Left cardiac atrium (tissue), 4 donors: ENCODE results near the gene ENPP5. TPM values are rescaled to one million over a fixed set of nuclear protein-coding genes. Genes with fewer than 3 reads are reported as not detected.
"Not testable (repeated sequence)": the region's sequence is repeated elsewhere in the genome, so short reads cannot be mapped to it uniquely, and the experiment has no call there.

Source experiments
- ATAC-seq, 2 donors: fragments of 200-7000 bp; cut with Tn5 transposase; one replicate each; pipeline ENCODE4 v1.9.1; 2020; ENCODE audit warnings: mild to moderate bottlenecking in 2 of 2, moderate library complexity in 2 of 2
- DNase-seq: peaks from one replicate; pipeline ENCODE4 v3.0.0-alpha.2; 2020
- intact Hi-C, 2 donors: fragments of 100-400 bp; cut with DNase I; formaldehyde crosslinking; loops; one replicate each; pipeline versions ENCODE4 v1.14.1 to v1.15.1; 2022 to 2023
- total RNA-seq, 2 donors: library from RNA; stranded (reverse); fragmentation: NEBNext Ultra II Directional; extraction: Animal tissue kit (Norgen Biotek cat#: 25700); gene quantifications; one replicate each; pipeline ENCODE4 v1.2.1, GENCODE V29; 2021
- donor health status: DM: no; HTN: yes; CAD: no.
- donor health status: DM: no; HTN: yes; CAD: no; lungs with severe emphysema.
- donor health status: DM: yes; HTN: yes; CAD: no.
- donor health status: Dilated cardiomyopathy.

ENPP5 gene
- total RNA-seq, 2 donors from 2014 or later, result 5.7 to 6.9 TPM

- ATAC-seq (no peak), DNase-seq (no peak)
- intact Hi-C loops, result no loop called here
Measured at GRCh38 chr6:46189726-46190125, 18.9 kb upstream of the ENPP5 start.

DNA sequence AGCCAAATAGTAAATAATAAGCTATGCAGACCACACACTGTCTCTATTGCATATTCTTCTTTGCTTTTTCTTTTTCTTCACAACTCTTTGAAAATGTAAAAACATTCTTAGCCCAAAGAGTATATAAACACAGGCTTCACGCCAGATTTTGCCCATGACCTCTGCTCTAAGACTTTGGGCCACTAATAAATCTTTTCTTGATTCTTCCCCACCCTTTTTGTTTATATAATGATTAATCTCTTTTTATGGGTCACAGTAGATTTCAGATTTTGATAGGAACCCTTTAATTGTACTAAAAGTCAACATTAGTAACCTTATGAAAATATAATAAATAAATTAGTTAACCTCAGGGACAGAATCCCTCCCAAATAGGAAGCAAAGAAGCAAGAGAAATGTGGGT lies 15.8 kb upstream of the ENPP5 start:
- intact Hi-C loops, result no loop called here
- no peak for DNase-seq
- ATAC-seq, result no peak

- DNase-seq (no peak), ATAC-seq (peak in 1 of 2 donors; percentile 53)
- intact Hi-C loops, result no loop called here
Measured at GRCh38 chr6:46184114-46184513, 13.3 kb upstream of the ENPP5 start.

GRCh38 chr6:46175976-46176375 lies 5.2 kb upstream of the ENPP5 start:
- ATAC-seq (no peak), DNase-seq (no peak)

DNA sequence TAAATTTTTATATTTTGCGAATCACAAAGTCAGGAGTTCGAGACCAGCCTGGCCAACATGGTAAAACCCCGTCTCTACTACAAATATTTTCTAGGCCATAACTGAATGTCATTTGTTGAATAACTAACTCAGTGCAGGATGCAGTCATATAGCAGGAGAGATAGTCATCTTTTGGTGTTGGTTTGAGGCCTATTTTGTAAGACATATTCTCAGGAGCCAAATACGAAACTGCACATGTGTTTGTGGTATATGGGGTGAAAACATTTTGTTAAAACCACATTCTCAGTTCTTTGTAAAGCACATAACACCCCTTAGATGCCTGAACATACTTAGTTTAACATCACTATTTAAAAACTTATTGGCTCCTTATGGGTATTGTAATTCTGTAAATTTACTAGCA lies 4.7 kb upstream of the ENPP5 start:
- DNase-seq, result no peak
- ATAC-seq, result no peak
- intact Hi-C loops, result no loop called here

More at GRCh38 chr6:46175976-46176375, 5.2 kb upstream of the ENPP5 start:
- intact Hi-C loops, result no loop called here

GRCh38 chr6:46174904-46175303 lies 4.1 kb upstream of the ENPP5 start:
- intact Hi-C loops, result no loop called here
- no peak for ATAC-seq
- no peak for DNase-seq

DNA sequence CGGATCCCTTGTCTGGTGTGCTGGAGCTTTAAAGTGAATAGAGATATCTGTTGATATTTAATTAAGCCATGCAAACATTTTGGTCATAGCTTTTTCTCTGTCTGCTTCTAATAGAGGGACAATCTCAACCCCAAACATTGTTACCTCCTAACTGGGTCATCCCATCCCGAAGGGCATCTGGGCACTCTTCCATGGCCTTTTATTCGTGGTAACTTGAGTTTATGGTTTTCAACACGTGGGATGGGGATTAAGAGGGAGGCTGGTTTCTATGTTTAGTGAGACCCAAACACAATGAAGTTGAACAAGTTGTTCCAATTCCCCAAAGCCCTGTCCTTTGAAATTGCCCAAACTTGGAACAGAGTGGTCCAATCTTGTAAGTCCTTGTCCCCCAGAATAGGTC lies 1.4 kb upstream of the ENPP5 start:
- intact Hi-C loops, result no loop called here
- ATAC-seq (no peak), DNase-seq (no peak)

DNA sequence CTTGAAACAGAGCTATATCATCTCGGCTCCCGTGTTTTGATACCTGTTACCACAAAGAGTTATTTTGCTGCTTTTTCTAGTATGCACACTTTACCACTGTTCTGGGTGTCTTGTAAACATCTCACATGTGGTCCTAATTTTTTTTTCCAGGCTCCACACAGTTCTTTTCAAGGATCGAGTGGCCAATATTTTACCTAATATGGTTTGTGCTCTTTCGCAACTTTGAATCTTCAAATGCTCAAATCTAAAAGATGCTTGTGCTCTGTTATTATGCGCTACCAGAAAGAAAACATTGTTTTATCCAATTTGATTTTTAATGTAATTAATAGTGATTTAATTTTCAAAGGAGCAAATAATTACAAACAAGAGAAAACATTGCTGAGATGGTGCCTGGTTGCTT lies 10.7 kb downstream of the ENPP5 start:
- ATAC-seq (no peak), DNase-seq (no peak)
- intact Hi-C loops, result no loop called here

DNA sequence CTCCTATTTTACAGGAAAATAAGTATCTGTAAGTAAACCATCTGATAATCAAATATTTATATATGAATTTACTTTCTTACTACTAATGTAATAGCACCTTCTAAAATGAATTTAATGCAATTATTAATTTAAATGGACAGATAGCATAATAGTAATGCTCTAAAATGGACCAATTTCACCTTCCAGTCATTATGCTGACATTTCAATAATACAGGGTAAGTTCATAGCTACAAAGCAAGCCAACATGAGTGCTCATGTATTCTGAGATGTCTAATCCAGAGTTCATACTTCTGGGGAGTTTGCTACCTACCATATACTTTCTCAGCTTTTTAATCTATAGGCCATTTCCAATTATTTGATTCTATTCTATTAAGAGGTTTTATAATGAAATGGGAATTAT lies 11.6 kb downstream of the ENPP5 start:
- ATAC-seq, result no peak
- intact Hi-C loops, result no loop called here
- no peak for DNase-seq

- intact Hi-C loops, result no loop called here
- no peak for ATAC-seq
- DNase-seq, result no peak
Measured at GRCh38 chr6:46156701-46157100, 14.1 kb downstream of the ENPP5 start.

GRCh38 chr6:46149066-46149465 lies 21.7 kb downstream of the ENPP5 start:
- ATAC-seq, intact Hi-C loops, DNase-seq: not testable (repeated sequence)

GRCh38 chr6:46144270-46144669 lies 26.5 kb downstream of the ENPP5 start:
- DNase-seq, result no peak
- intact Hi-C loops, result no loop called here
- ATAC-seq, result no peak

DNA sequence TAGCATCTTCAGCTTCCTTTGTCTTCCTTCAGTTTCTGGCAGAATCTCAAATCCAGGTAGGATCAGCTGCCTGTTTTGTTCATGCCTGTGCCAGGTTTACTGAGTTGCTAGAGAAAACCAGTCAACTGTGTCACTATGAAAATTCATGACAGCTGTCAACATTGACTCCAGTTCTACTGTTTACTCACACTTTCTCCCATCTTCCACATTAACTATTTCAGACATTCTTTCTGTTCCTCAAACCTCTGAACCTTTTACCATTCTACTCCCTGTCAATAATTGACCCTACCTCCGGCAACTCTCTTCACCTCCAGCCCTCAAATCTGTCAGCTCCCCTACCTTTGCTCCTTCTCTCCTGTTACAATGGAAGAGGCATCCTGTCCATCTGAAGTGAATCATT lies 32.5 kb downstream of the ENPP5 start:
- intact Hi-C loops, result no loop called here
- no peak for DNase-seq
- no peak for ATAC-seq

GRCh38 chr6:46137387-46137786 lies 33.4 kb downstream of the ENPP5 start:
- DNase-seq, result no peak
- no peak for ATAC-seq
- intact Hi-C loops, result no loop called here

DNA sequence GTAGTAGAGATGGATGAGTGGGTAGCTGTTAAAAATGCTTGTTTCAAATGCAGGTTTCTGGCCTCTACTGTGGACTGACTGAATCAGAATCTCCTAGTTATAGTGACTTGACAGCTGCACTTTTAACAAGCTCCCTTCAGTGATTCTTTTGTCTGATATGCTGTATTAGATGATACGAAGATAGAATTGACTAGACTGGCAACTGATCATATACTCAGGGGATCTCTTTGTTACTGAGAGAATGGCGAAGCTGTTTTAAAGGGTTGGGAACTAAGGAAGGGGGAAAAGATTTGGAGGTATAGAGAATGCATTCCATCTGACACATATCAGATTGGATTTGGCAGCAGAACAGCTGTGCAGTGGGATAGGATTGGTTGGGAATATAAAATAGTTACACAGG lies 33.9 kb downstream of the ENPP5 start:
- intact Hi-C loops, result no loop called here
- DNase-seq (no peak), ATAC-seq (no peak)

- intact Hi-C loops, result no loop called here
- ATAC-seq (no peak), DNase-seq (no peak)
Measured at GRCh38 chr6:46135176-46135575, 35.6 kb downstream of the ENPP5 start.

DNA sequence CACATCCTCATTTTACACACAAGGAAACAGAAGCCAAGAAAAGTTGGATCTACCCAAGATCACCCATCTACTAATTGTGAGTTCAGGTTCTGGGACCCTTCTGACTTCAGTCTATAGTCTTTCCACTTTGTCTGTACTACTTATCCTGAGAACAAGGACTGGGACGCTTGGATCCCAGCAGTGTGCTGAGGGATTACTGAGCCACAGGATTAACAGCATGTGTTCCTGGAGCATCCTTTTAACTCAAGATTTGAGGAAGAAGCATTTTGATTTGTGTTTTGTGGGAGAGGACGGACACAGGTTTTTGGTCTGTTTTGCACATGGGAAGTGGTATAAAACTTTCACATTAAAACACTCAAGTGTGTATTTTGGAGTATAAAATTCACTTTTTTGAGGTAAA lies 36.6 kb downstream of the ENPP5 start:
- no peak for ATAC-seq
- intact Hi-C loops, result no loop called here
- DNase-seq, result no peak

- DNase-seq, intact Hi-C loops, ATAC-seq: not testable (repeated sequence)
Measured at GRCh38 chr6:46131291-46131690, 39.5 kb downstream of the ENPP5 start.

- no peak for ATAC-seq
- intact Hi-C loops, result no loop called here
- DNase-seq, result no peak
Measured at GRCh38 chr6:46130666-46131065, 40.1 kb downstream of the ENPP5 start.

DNA sequence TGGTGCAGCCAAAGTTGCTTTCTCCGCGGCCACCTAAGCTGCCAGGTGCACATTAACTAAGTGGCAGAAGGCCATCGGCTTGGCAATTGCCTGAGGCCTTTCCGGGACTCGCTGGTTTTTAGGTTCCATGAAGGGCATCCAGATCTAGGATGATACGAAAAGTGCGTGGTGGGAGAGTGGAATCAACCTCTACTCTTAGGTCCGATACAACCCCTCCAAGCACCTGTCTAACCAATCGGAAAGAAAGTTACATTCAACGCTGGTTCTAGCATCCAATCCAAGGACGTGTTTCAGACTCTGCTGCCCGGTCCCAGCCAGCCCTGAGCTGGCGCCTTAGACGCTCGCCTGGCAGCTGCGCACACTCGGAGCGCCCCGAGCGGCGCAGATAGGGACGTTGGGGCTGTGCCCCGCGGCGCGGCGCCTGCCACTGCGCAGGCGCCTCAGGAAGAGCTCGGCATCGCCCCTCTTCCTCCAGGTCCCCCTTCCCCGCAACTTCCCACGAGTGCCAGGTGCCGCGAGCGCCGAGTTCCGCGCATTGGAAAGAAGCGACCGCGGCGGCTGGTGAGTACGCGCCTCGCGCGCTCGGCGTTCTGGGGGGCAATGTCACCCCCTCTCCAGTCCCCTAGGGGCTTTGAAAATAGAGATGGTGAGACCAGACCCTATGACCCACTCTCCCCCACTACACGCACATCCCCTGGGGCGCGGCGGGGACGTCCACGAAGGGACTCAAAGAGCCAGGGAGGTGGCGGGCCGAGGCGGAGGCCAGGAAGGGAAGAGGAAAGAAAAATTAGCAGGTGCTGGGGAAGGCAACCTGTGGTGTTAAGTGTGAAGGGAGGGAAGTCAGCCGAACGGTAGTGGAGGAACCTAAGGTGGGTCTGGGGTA lies 40.9 kb downstream of the ENPP5 start, which contains the start of gene ENPP4:
Gene ENPP4 (plus strand): TSS at position 361 of the 883 bp plus-strand sequence. CDS start 9,595 bp downstream, outside the sequence.
- peak; percentile 100 for ATAC-seq
- intact Hi-C loops, result no loop called here
- peak; percentile 91 for DNase-seq

DNA sequence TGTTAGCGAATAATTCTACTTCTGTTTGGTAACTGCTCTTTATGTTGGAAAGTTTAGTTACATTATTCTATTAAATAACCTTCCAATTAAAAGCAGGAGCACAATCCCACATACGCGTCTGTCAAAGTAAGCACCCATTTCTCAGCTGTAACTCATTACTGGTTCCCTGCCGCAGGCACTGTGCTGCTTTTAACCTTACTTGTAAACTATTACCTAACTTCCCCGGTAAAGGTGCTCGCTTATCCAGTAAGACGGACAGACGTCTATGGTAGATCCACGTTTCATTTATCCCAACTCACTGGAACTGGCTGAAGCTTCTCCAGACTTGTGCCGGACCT lies 41.5 kb downstream of the ENPP5 start:
- no peak for DNase-seq
- ATAC-seq, result peak; percentile 5 to 34
- intact Hi-C loops, result no loop called here
